Ovary (tissue), 9 donors: Measurements from ENCODE around the gene GTF3C4. TPM values are rescaled to one million over a fixed set of nuclear protein-coding genes. Genes with fewer than 3 reads are reported as not detected.

Experiments
- DNase-seq, 5 donors: peaks; one replicate each; pipeline ENCODE4 v3.0.0-alpha.2; 2019 to 2020
- H3K27ac ChIP-seq, 2 donors: fragments of 200-600 bp; one replicate each; pipeline versions ENCODE4 v1.5.1 to v1.8.0; 2019 to 2022
- H3K27me3 ChIP-seq: fragments of 200-600 bp; one replicate; pipeline ENCODE4 v1.8.0; 2022
- H3K36me3 ChIP-seq: fragments of 200-600 bp; sonication (generic); one replicate; pipeline ENCODE4 v1.5.1; 2019
- H3K4me1 ChIP-seq: one replicate; pipeline ENCODE4 v1.8.1; 2013; ENCODE audit warnings: mild to moderate bottlenecking, moderate library complexity; ENCODE audit not compliant: insufficient read depth
- H3K4me3 ChIP-seq: fragments of 200-600 bp; sonication (generic); one replicate; pipeline ENCODE4 v1.5.1; 2017
- H3K9me3 ChIP-seq, 2 donors: fragments of 200-600 bp in 1 of 2; sonication (generic) in 1 of 2; one replicate each; pipeline versions ENCODE4 v1.5.1 to v1.8.1; 2013 to 2019; ENCODE audit warnings: mild to moderate bottlenecking in 1 of 2, moderate library complexity in 1 of 2
- EP300 ChIP-seq: sonication (generic); formaldehyde crosslinking; IDR thresholded peaks from one replicate; pipeline ENCODE4 v1.6.1; 2017; ENCODE audit warnings: antibody characterized with exemption
- POLR2A ChIP-seq: fragments of 450-650 bp; IDR thresholded peaks from one replicate; pipeline ENCODE4 v1.6.1; 2017; ENCODE audit warnings: antibody characterized with exemption, mild to moderate bottlenecking, moderate library complexity
- WGBS, 3 donors: extraction: QIAGEN DNeasy Blood & Tissue Kit in 1 of 3; methylation state at CpG; one replicate each; pipeline versions ENCODE4 v1.1.5 to v1.1.7; 2013 to 2017; 5-methylcytosine and 5-hydroxymethylcytosine counted together
- intact Hi-C, 4 donors: fragments of 100-400 bp; cut with DNase I; formaldehyde crosslinking; loops; one replicate each; pipeline versions ENCODE4 v1.11.0 to v1.15.1; 2022 to 2023
- polyA plus RNA-seq, 2 donors: library from polyadenylated mRNA; stranded (reverse); fragments of 200-250 nt in 1 of 2; fragments of 350-450 nt in 1 of 2; fragmentation: Illumina TruSeq in 1 of 2; extraction: RNeasy Lipid Tissue Mini Kit (QIAGEN cat#74804) in 1 of 2; gene quantifications; one replicate each; pipeline ENCODE4 v1.2.3, GENCODE V29; 2013 to 2014
- total RNA-seq, 7 donors: library from RNA; depleted of rRNA in 2 of 7; stranded (reverse); fragments of >200 nt in 2 of 7; fragmentation: NEBNext Ultra II Directional in 3 of 7; extraction: Animal tissue kit (Norgen Biotek cat#: 25700) in 3 of 7; gene quantifications; one replicate each; pipeline versions ENCODE4 v1.1.0 to v1.2.4, GENCODE V29; 2016 to 2023
- TF ChIP-seq, protein P1 (sequence below), 3 donors: fragments of 450-650 bp in 2 of 3; fragments of 200-600 bp in 1 of 3; IDR thresholded peaks; one replicate each; pipeline versions ENCODE4 v1.5.1 to v1.8.0; 2016 to 2022; ENCODE audit warnings: antibody characterized with exemption in 3 of 3, mild to moderate bottlenecking in 1 of 3
- donor health status: DM: no; HTN: no; CAD: no; lungs with moderate emphysema.
- donor health status: DM: no; HTN: no; CAD: no.
- donor health status: Bipolar disorder and iron deficiency.
- donor health status: DM: yes; HTN: yes; CAD: no.
- donor health status: DM: no; HTN: no; CAD: no.
- donor health status: DM: yes; HTN: yes; CAD: no.

GTF3C4 gene
- total and polyA plus RNA-seq, 9 donors = 7.0 to 19.4 (median 15.5) TPM

DNA sequence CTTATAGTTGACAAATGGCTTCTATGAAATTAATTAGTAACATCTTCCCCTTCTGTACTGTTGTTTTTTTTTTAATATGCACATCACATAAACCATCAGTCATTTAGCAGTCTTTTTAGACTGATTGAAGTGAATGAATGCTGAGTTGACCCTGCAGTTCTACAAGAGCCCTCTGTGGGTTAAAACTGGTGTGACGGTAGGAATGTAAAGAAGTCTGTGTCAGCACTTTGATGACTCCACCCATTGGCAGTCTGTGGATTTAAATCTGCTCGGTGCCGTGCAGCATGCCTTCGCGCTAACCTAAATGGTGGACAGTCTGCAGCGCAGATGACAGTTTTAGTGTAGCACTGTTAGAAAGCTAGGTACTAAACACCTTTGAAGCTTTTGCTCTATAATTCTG lies 3.1 kb downstream of the GTF3C4 start:
- H3K4me3 ChIP-seq = no peak overlapping the region
- intact Hi-C loops = loop anchor here in 2 of 4 donors (5.0 to 10.0 kb wide), 2 partner anchors 99 to 101 kb away; no protein-coding TSS in a partner anchor
- no peaks in the 10 kb centered on the region for H3K9me3 ChIP-seq
- no peak for DNase-seq
- peaks cover 5% of the 10 kb centered on the region for H3K4me1 ChIP-seq
- TF ChIP-seq, protein P1, sequence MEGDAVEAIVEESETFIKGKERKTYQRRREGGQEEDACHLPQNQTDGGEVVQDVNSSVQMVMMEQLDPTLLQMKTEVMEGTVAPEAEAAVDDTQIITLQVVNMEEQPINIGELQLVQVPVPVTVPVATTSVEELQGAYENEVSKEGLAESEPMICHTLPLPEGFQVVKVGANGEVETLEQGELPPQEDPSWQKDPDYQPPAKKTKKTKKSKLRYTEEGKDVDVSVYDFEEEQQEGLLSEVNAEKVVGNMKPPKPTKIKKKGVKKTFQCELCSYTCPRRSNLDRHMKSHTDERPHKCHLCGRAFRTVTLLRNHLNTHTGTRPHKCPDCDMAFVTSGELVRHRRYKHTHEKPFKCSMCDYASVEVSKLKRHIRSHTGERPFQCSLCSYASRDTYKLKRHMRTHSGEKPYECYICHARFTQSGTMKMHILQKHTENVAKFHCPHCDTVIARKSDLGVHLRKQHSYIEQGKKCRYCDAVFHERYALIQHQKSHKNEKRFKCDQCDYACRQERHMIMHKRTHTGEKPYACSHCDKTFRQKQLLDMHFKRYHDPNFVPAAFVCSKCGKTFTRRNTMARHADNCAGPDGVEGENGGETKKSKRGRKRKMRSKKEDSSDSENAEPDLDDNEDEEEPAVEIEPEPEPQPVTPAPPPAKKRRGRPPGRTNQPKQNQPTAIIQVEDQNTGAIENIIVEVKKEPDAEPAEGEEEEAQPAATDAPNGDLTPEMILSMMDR (IDR thresholded peaks at IDR 0.05) = no peak
- TF ChIP-seq EP300 (no peak), POLR2A (no peak)
- H3K27ac ChIP-seq = no peak overlapping the region
- no peaks in the 10 kb centered on the region for H3K36me3 ChIP-seq
- WGBS, 3 donors = 33 to 50% (median 38%) methylated on average over 6 of the region's 6 CpGs
- no peaks in the 10 kb centered on the region for H3K27me3 ChIP-seq

DNA sequence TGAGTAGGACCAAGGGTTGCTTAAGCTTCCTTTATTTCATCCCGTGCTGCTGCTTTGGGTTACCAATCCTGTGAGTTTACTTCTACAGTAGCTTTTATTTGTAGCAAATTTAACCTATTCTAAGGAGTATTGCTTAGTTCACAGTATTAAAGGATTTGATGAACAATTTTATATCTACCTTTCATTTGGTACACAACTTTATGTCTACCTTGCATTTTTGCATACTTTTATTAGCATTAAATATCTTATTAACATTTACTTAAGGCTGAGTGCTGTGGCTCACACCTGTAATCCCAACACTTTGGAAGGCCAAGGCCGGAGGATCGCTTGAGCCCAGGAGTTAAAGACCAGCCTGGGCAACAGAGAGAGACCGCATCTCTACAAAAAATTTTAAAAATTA lies 4.2 kb downstream of the GTF3C4 start:
- no peak overlapping the region for H3K4me3 ChIP-seq
- no peaks in the 10 kb centered on the region for H3K36me3 ChIP-seq
- H3K9me3 ChIP-seq = no peaks in the 10 kb centered on the region
- WGBS, 3 donors = 77 to 80% (median 79%) methylated on average over 4 of the region's 4 CpGs
- H3K27me3 ChIP-seq = no peaks in the 10 kb centered on the region
- H3K4me1 ChIP-seq = peaks cover 5% of the 10 kb centered on the region
- intact Hi-C loops = loop anchor here in 2 of 4 donors (5.0 to 10.0 kb wide), 2 partner anchors 98 to 100 kb away; no protein-coding TSS in a partner anchor
- H3K27ac ChIP-seq = no peak overlapping the region
- TF ChIP-seq, protein P1 (IDR thresholded peaks at IDR 0.05) = no peak
- no peak for TF ChIP-seq POLR2A
- TF ChIP-seq EP300 = no peak
- DNase-seq = no peak

DNA sequence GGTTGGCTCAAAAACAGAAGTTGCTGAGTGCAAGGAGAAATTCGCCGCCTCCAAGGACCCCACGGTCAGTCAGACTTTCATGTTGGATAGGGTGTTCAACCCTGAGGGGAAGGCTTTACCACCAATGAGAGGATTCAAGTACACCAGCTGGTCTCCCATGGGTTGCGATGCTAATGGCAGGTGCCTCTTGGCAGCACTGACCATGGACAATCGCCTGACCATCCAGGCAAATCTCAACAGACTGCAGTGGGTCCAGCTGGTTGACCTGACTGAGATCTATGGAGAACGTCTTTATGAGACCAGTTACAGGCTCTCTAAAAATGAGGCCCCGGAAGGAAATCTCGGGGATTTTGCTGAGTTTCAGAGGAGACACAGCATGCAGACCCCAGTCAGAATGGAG lies 7.7 kb downstream of the GTF3C4 start:
- DNase-seq = no peak
- intact Hi-C loops = loop anchor here in 1 of 4 donors (10.0 kb wide), 1 partner anchor 97 kb away; no protein-coding TSS in a partner anchor
- Histone ChIP-seq H3K36me3 (no peaks in the 10 kb centered on the region), H3K4me3 (no peak overlapping the region), H3K27me3 (no peaks in the 10 kb centered on the region), H3K4me1 (peaks cover 5% of the 10 kb centered on the region), H3K9me3 (no peaks in the 10 kb centered on the region), H3K27ac (no peak overlapping the region)
- WGBS, 3 donors = 90 to 93% (median 93%) methylated on average over 8 of the region's 8 CpGs
- TF ChIP-seq POLR2A = no peak

DNA sequence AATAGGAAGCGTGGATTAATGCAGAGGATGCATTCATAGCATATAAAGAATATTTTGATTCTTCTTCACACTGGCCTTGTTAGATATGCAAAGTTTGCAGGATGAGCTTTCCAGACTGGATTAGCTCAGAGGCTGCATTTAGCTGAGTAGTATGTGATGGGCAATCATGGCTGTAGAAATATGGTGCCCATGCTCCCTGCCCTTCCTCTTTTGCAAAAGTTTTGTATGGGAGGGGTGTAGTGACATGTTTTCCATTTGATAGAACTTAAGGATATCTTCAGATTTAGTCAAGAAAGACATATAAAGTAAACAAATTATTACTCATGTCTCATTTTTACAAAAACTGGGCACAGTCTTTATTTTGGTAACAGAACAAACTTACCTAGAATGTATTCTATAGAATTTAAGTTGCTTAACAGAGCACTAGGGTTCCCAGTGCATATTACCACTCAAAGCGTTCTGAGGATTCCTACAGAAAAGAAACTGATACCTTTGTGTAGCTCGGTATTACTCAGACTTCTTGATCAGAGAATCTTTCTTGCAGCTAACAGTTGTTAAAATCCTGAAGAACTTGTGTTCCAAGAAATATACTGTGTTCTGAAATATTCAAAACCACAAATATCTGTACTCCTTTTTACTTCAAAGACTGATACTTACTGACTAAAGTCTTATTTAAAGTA lies 9.8 kb downstream of the GTF3C4 start:
- Histone ChIP-seq H3K27ac (no peak overlapping the region), H3K9me3 (no peaks in the 10 kb centered on the region), H3K27me3 (no peaks in the 10 kb centered on the region), H3K4me3 (no peak overlapping the region), H3K36me3 (no peaks in the 10 kb centered on the region), H3K4me1 (peaks cover 3% of the 10 kb centered on the region)
- WGBS, 3 donors = 47 to 75% (median 52%) methylated on average over 3 of the region's 3 CpGs
- no peak for DNase-seq
- intact Hi-C loops = loop anchor here in 1 of 4 donors (10.0 kb wide), 1 partner anchor 95 kb away; no protein-coding TSS in a partner anchor
- TF ChIP-seq POLR2A (no peak), EP300 (no peak)
- TF ChIP-seq, protein P1 (IDR thresholded peaks at IDR 0.05) = no peak

GRCh38 chr9:132681561-132681960 lies 11.3 kb downstream of the GTF3C4 start:
- no peaks in the 10 kb centered on the region for H3K36me3 ChIP-seq
- intact Hi-C loops = no loop called here
- no peak overlapping the region for H3K27ac ChIP-seq
- H3K27me3 ChIP-seq = no peaks in the 10 kb centered on the region
- 71 to 76% (median 73%) methylated on average over 5 of the region's 5 CpGs for WGBS, 3 donors
- TF ChIP-seq POLR2A (no peak), EP300 (no peak)
- TF ChIP-seq, protein P1 (IDR thresholded peaks at IDR 0.05) = no peak
- H3K9me3 ChIP-seq = no peaks in the 10 kb centered on the region
- no peak overlapping the region for H3K4me3 ChIP-seq
- no peak for DNase-seq
- peaks cover 3% of the 10 kb centered on the region for H3K4me1 ChIP-seq
